ENCODE measurements around the gene ASGR1. TPM values are rescaled to one million over a fixed set of nuclear protein-coding genes. Genes with fewer than 3 reads are reported as not detected.

ASGR1 gene
- 0.19 TPM for total RNA-seq
- long read RNA-seq = 0 reads

- no peak for ATAC-seq (ENCODE audit: poor library complexity)
- intact Hi-C loops (cut with DNase I) = no loop called here
- DNase-seq = no peak
Measured at GRCh38 chr17:7179317-7180254, at the start of gene ASGR1. Gene ASGR1 (minus strand): TSS chr17:7179370. CDS start chr17:7178563, 807 bp downstream.

DNA sequence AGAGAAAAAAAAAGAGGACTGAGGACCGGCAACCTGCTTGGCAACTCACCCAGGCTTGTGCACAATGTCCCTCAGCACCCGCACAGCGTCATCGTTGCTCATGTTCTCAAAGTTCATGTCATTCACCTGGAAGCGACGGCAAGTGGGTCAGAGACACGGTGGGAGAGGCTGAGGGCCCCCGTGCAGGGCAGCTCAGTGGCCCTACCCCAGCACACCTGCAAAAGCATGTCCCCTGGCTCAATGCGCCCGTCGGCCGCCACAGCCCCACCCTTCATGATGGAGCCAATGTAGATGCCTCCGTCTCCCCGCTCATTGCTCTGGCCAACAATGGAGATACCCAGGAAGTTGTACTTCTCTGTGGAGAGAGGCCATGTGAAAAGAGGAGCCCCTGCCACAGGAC is 49.8 kb upstream of the ASGR1 start:
- ATAC-seq (ENCODE audit: poor library complexity) (no peak), DNase-seq (no peak)
- intact Hi-C loops (cut with DNase I) = no loop called here

- ATAC-seq (ENCODE audit: poor library complexity) = no peak
- DNase-seq = no peak
- intact Hi-C loops (cut with DNase I) = no loop called here
Measured at GRCh38 chr17:7226721-7227710, 47.8 kb upstream of the ASGR1 start.

GRCh38 chr17:7225711-7226331 is 46.7 kb upstream of the ASGR1 start:
- ATAC-seq (ENCODE audit: poor library complexity) = peak; percentile 29
- DNase-seq = no peak
- intact Hi-C loops (cut with DNase I) = no loop called here

- ATAC-seq (ENCODE audit: poor library complexity) (no peak), DNase-seq (peak; percentile 42)
- intact Hi-C loops (cut with DNase I) = no loop called here
Measured at GRCh38 chr17:7224661-7225111, 45.5 kb upstream of the ASGR1 start.

DNA sequence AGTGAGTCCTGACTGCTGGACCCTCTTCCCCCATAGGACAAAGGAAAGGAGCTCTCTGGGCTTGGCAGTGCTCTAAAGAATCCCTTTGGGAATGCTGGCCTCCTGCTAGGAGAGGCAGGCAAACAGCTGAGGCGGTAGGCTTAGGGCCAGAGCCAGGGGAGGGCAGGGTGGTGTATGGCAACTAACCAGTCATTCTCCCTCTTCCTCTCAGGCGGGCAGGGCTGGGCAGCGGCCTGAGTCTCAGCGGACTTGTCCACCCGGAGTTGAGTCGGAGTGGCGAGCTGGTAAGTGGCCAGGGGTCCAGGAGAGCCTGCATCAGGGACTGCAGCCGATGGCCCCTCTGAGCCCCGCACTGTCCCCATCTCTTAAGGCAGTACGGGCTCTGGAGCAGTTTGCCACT is 44.9 kb upstream of the ASGR1 start:
- ATAC-seq (ENCODE audit: poor library complexity) (no peak), DNase-seq (peak; percentile 50)
- intact Hi-C loops (cut with DNase I) = no loop called here

DNA sequence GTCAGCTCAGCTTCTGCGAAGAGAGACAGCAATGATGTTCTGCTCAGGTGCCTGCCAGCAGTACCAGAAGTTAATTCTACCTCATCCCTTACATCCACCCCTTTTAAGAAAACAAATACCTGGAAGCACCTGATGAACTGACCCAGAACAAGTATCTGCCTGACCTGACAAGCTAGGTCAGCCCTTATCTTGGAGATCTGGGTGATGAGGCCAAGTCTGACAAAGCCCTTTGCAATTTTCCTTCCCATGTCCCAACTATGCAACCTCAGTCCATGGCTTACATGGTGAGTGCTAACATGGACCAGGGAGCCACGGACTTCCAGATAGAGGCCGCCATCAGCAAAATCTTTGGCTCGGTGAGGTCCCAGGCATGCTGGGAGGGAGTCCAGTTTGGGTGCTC is 44.2 kb upstream of the ASGR1 start:
- DNase-seq = no peak
- no peak for ATAC-seq (ENCODE audit: poor library complexity)
- intact Hi-C loops (cut with DNase I) = no loop called here

GRCh38 chr17:7222972-7223292 is 43.8 kb upstream of the ASGR1 start:
- peak; percentile 30 for DNase-seq
- intact Hi-C loops (cut with DNase I) = no loop called here
- no peak for ATAC-seq (ENCODE audit: poor library complexity)

DNA sequence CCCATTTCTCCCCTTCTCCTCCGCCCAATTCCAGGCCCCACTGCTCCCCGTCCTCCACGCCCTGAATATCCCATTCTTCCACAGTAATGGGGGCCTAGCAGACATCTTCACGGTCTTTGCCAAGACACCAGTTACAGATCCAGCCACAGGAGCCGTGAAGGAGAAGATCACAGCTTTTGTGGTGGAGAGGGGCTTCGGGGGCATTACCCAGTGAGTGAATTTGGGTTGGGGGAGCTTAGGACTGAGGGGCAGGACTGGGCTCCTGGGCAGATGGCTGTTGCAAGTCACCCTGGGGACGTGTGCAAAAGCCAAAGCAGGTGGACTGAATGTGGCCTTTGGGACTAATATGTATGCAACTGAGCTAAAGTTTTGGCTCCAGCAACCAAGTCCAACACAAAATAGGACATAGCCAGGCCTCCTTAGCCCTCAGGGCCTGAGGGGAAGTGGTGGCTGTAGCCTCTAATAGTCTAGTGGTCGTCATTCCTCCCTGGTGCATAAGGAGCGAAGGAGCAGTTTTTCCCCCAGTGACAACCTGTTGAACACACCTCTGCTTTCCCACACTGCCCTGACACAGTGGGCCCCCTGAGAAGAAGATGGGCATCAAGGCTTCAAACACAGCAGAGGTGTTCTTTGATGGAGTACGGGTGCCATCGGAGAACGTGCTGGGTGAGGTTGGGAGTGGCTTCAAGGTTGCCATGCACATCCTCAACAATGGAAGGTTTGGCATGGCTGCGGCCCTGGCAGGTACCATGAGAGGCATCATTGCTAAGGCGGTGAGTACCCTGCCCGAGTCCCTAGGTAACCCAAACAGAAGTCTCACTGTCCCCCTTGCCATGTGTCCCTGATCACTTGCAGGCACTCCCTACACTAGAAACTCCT is 43.2 kb upstream of the ASGR1 start:
- intact Hi-C loops (cut with DNase I) = no loop called here
- peak; percentile 38 for DNase-seq
- no peak for ATAC-seq (ENCODE audit: poor library complexity)

DNA sequence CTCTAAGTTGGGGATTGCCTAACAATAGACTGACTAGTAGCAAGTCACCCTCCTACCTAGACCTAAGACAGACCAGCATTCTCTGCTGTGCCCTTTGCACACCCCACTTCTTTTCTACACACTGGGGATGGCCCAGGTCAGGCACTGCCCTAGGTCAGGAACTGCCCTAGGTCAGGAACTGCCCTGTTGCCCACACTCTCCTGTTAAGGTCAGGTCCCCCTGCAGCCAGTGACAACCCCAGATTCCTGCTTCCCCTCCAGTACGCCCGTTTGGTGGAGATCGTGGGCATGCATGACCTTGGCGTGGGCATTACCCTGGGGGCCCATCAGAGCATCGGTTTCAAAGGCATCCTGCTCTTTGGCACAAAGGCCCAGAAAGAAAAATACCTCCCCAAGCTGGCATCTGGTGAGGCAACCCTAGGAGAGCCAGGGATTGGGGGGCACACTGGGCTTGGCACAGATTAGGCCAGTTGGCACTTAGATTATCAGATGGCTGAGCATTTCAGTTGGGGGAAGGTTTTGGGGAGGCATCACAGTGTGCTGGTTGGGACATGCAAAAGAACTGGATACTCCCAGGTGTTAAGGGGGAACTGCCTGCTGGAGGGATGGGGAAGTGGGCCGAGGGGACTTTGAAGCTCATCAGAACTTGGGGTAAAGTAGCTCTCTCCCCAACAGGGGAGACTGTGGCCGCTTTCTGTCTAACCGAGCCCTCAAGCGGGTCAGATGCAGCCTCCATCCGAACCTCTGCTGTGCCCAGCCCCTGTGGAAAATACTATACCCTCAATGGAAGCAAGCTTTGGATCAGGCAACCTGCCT is 42.3 kb upstream of the ASGR1 start:
- intact Hi-C loops (cut with DNase I) = no loop called here
- peak; percentile 29 for DNase-seq
- no peak for ATAC-seq (ENCODE audit: poor library complexity)

DNA sequence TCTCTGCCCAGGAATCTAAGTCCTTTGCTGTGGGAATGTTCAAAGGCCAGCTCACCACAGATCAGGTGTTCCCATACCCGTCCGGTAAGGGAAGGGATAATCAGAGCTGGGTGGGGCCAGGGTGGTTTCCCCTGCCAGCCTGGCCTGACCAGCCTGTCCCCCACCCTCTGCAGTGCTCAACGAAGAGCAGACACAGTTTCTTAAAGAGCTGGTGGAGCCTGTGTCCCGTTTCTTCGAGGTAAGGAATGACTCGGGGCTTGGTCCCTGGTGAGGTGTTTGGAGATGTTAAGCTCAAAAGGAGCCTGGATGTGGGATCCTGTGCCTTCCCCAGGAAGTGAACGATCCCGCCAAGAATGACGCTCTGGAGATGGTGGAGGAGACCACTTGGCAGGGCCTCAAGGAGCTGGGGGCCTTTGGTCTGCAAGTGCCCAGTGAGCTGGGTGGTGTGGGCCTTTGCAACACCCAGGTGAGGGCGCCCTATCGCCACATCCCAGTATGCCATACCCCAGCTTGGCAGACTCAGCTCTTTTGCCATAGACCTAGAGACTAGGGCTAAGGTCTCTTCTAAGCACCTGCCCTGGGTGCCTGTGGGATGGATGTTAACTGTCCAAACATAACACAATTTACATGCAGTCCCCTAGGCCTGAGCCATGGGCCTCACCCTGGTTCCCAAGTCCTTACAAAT is 41.6 kb upstream of the ASGR1 start:
- ATAC-seq (ENCODE audit: poor library complexity) (peak; percentile 5), DNase-seq (peak; percentile 60)
- intact Hi-C loops (cut with DNase I) = no loop called here

DNA sequence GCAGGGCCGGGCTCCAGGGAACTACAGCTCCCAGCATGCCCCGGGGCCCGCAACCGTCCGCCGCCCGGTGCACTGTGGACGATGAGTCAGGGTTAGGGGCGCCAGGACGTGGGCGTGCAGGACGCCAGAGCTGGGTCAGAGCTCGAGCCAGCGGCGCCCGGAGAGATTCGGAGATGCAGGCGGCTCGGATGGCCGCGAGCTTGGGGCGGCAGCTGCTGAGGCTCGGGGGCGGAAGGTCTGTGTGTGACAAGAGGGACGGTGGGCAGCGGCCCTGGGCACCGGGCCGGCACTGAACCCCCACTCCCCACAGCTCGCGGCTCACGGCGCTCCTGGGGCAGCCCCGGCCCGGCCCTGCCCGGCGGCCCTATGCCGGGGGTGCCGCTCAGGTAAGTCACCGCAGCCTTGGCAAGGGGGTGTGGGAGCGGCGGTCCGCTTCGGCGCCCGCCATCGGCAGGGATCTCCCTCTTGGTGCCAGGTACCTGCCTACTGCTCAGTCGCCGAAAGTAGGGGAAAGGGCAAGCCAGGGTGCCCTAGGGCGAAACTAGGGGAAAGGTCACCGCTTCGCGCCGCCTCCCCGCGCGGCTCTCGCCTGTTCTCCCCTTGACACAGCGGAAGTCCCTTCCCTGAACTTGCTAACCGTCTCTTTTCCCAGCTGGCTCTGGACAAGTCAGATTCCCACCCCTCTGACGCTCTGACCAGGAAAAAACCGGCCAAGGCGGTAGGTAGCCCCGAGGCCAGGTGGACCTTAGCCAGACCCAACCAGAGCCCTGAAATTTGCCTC is 40.8 kb upstream of the ASGR1 start, which contains the start of the genes ACADVL and DLG4:
Gene ACADVL, plus strand, starts transcription at position 127 of the 781 bp plus-strand sequence. Its CDS starts 47 bp downstream, at position 174.
Gene DLG4, minus strand, starts transcription at position 25 of the 781 bp plus-strand sequence.
- intact Hi-C loops (cut with DNase I) = no loop called here
- peak; percentile 97 for DNase-seq
- peak; percentile 85 for ATAC-seq (ENCODE audit: poor library complexity)

DNA sequence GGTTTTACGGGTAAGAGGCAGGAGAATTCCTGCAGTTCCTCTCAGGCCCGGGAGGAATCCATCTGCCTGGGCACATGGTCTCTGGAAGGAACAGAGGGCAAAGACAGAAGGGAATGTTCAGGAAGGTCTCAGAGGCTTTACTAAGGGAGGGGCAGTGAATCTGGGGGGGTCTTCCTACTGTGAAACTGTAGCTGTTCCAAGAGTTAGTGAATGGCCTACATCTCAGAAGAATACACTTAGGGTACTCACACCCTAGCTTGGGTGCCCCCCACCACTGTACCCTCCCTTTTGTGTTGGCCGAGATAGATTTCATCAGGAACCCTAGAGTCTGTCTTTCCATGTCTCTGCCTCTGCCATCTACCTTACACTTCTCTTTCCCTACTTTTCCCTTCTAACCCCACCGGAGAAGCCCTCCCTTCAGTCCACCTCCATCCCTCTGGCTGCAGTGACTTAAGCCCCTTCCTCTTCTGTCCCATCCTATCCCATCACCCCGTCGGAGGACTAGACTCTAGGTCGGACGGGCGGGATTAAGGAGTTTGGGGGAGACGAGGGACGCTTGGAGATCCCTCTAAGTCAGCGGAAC is 40.1 kb upstream of the ASGR1 start:
- intact Hi-C loops (cut with DNase I) = no loop called here
- ATAC-seq (ENCODE audit: poor library complexity) = no peak
- DNase-seq = peak; percentile 5

GRCh38 chr17:7218758-7219157 is 39.6 kb upstream of the ASGR1 start:
- intact Hi-C loops (cut with DNase I) = no loop called here
- DNase-seq (peak; percentile 26), ATAC-seq (ENCODE audit: poor library complexity) (no peak)

DNA sequence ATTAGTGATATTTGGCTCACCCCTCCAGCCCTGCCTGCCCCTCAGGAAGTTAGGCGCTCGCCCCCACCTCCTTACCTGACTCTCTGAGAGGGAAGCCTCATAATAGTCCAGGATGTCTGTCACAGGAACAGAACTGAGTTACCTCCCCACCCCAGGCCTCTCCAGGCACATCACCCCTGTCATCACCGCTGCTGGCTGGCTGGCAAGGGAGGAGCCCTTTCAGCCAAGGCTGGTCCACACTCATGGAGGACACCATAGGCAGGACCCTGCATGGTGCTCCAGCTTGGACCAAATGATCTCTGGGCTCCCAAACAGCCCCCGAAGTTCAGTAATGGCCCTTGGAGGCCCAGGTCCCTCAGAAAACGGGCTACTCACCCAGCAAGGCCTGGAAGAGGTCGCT is 39.0 kb upstream of the ASGR1 start:
- intact Hi-C loops (cut with DNase I) = no loop called here
- ATAC-seq (ENCODE audit: poor library complexity) (no peak), DNase-seq (peak; percentile 51)
